ENCODE data around the gene COPA. TPM values are rescaled to one million over a fixed set of nuclear protein-coding genes. Genes with fewer than 3 reads are reported as not detected.

The COPA gene
- total RNA-seq, 1 donor from 2014 or later = 126 TPM

- intact Hi-C loops (cut with micrococcal nuclease) = no loop called here
- Mint-ChIP-seq H3K9me3 (no peaks in the 10 kb centered on the region), H3K4me1 (ENCODE audit: low read depth) (peaks cover 5% of the 10 kb centered on the region), H3K4me3 (no peak overlapping the region), H3K27ac (no peak overlapping the region), H3K27me3 (ENCODE audit: insufficient read depth) (no peaks in the 10 kb centered on the region), H3K36me3 (ENCODE audit: low read depth) (peaks cover 16% of the 10 kb centered on the region)
- DNase-seq (ENCODE audit: low spot score) = no peak
Observed at GRCh38 chr1:160251011-160251410, 92.0 kb downstream of the COPA start.

GRCh38 chr1:160247053-160247452, 96.0 kb downstream of the COPA start:
- Mint-ChIP-seq H3K27me3 (ENCODE audit: insufficient read depth) (no peaks in the 10 kb centered on the region), H3K4me3 (no peak overlapping the region), H3K9me3 (no peaks in the 10 kb centered on the region), H3K27ac (no peak overlapping the region), H3K36me3 (ENCODE audit: low read depth) (peaks cover 18% of the 10 kb centered on the region), H3K4me1 (ENCODE audit: low read depth) (peaks cover 5% of the 10 kb centered on the region)
- no peak for DNase-seq (ENCODE audit: low spot score)
- intact Hi-C loops (cut with micrococcal nuclease) = no loop called here

GRCh38 chr1:160245434-160245833, 97.6 kb downstream of the COPA start:
- H3K27me3 Mint-ChIP-seq (ENCODE audit: insufficient read depth) = no peaks in the 10 kb centered on the region
- intact Hi-C loops (cut with micrococcal nuclease) = no loop called here

GRCh38 chr1:160244209-160244608, 98.8 kb downstream of the COPA start:
- Mint-ChIP-seq H3K9me3 (no peaks in the 10 kb centered on the region), H3K4me3 (no peak overlapping the region), H3K36me3 (ENCODE audit: low read depth) (peaks cover 31% of the 10 kb centered on the region), H3K27me3 (ENCODE audit: insufficient read depth) (no peaks in the 10 kb centered on the region), H3K4me1 (ENCODE audit: low read depth) (no peaks in the 10 kb centered on the region), H3K27ac (no peak overlapping the region)
- no peak for DNase-seq (ENCODE audit: low spot score)
- intact Hi-C loops (cut with micrococcal nuclease) = no loop called here

More at GRCh38 chr1:160245434-160245833, 97.6 kb downstream of the COPA start:
- H3K36me3 Mint-ChIP-seq (ENCODE audit: low read depth) = peaks cover 22% of the 10 kb centered on the region
- no peak overlapping the region for H3K4me3 Mint-ChIP-seq
- H3K27ac Mint-ChIP-seq = no peak overlapping the region
- H3K9me3 Mint-ChIP-seq = no peaks in the 10 kb centered on the region
- no peak for DNase-seq (ENCODE audit: low spot score)
- H3K4me1 Mint-ChIP-seq (ENCODE audit: low read depth) = no peaks in the 10 kb centered on the region

GRCh38 chr1:160243767-160244166, 99.3 kb downstream of the COPA start:
- H3K36me3 Mint-ChIP-seq (ENCODE audit: low read depth) = peaks cover 35% of the 10 kb centered on the region
- intact Hi-C loops (cut with micrococcal nuclease) = no loop called here
- H3K27me3 Mint-ChIP-seq (ENCODE audit: insufficient read depth) = no peaks in the 10 kb centered on the region
- DNase-seq (ENCODE audit: low spot score) = no peak
- no peak overlapping the region for H3K4me3 Mint-ChIP-seq
- no peaks in the 10 kb centered on the region for H3K4me1 Mint-ChIP-seq (ENCODE audit: low read depth)
- no peak overlapping the region for H3K27ac Mint-ChIP-seq
- H3K9me3 Mint-ChIP-seq = no peaks in the 10 kb centered on the region

GRCh38 chr1:160239582-160240299, 103.3 kb downstream of the COPA start:
- peaks cover 44% of the 10 kb centered on the region for H3K36me3 Mint-ChIP-seq (ENCODE audit: low read depth)
- DNase-seq (ENCODE audit: low spot score) = no peak
- peaks cover 7% of the 10 kb centered on the region for H3K4me1 Mint-ChIP-seq (ENCODE audit: low read depth)
- H3K27me3 Mint-ChIP-seq (ENCODE audit: insufficient read depth) = no peaks in the 10 kb centered on the region
- H3K9me3 Mint-ChIP-seq = no peaks in the 10 kb centered on the region
- intact Hi-C loops (cut with micrococcal nuclease) = no loop called here
- no peak overlapping the region for H3K4me3 Mint-ChIP-seq
- H3K27ac Mint-ChIP-seq = no peak overlapping the region

Other genes with a start within 250 kb of the COPA start
- gene IGSF8, start 244.6 kb downstream of the COPA start, total RNA-seq = 25.5 and 26.3 TPM in 2 replicates
- not detected in 2 replicates for gene ATP1A2, start 227.5 kb downstream of the COPA start, total RNA-seq
- not detected in 2 replicates for gene ATP1A4, start 191.6 kb downstream of the COPA start, total RNA-seq
- not detected in 2 replicates for gene CASQ1, start 152.7 kb downstream of the COPA start, total RNA-seq
- gene PEA15, start 137.9 kb downstream of the COPA start, total RNA-seq = 71.2 and 71.3 TPM in 2 replicates
- gene DCAF8, start 80.7 kb downstream of the COPA start, total RNA-seq = 112 and 117 TPM in 2 replicates
- gene PEX19, start 58.1 kb downstream of the COPA start, total RNA-seq = 55.9 and 59.0 TPM in 2 replicates
- gene NCSTN, start 133 bp upstream of the COPA start, total RNA-seq = 74.8 and 81.6 TPM in 2 replicates
- 0.52 and 0.66 TPM in 2 replicates for gene NHLH1, start 23.8 kb upstream of the COPA start, total RNA-seq
- gene VANGL2, start 57.3 kb upstream of the COPA start, total RNA-seq = not detected in 2 replicates
- 46.8 and 50.1 TPM in 2 replicates for gene SLAMF6, start 180.0 kb upstream of the COPA start, total RNA-seq
- 16.3 and 17.2 TPM in 2 replicates for gene CD84, start 236.2 kb upstream of the COPA start, total RNA-seq

Data from activated T-helper 1 cell treated with anti-CD3 and anti-CD28 coated beads, Interleukin-12 subunit alpha, Interleukin-12 subunit beta, Interleukin-2, Interleukin-4 antibody, amounts not matched to agents 30 ng/mL and 10 ng/mL and 1 ng/mL, durations not matched to agents 14 hours and 24 hours and 36 hours (primary cell).